ENCODE measurements around the gene PRKAG2. TPM values are rescaled to one million over a fixed set of nuclear protein-coding genes. Genes with fewer than 3 reads are reported as not detected.
"Not testable (repeated sequence)": the region's sequence is repeated elsewhere in the genome, so short reads cannot be mapped to it uniquely, and the experiment has no call there.

Gene PRKAG2
- polyA plus RNA-seq, 1 of the 3 experiments (the other 2 are of a cell fraction) = 51.6 TPM

DNA sequence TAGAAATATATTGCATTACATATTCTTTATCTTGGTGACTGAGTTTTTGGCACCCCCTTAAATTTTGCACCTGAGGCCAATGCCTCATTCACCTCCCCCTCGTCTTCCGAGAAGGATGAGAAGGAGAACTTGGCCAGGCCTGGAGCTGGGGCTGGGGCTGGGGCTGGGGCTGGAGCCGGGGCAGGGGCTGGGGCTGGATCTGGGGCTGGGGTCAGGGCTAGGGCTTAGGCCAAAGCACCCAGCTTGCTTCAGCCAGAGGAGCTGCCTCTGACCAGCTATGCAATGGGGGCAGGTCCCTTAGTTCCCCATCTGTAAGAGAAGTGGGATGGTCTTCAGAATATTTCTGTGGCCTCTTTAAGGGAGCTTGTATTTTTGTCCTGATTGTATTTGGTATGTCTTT lies 3.8 kb upstream of the PRKAG2 start:
- no peak overlapping the region for H3K4me3 ChIP-seq (ENCODE audit: low read depth in 2 of 2, low read length in 1 of 2)
- POLR2A ChIA-PET = no interaction called here
- no peak overlapping the region for H3K27ac ChIP-seq (ENCODE audit: low read depth in 2 of 2, low read length in 1 of 2)
- DNase-seq = no peak
- no peak overlapping the region for H2AFZ ChIP-seq (ENCODE audit: low read depth)
- WGBS (ENCODE audit: low lambda C conversion rate) = 65% methylated on average over 3 of the region's 3 CpGs
- no peaks in the 10 kb centered on the region for H4K20me1 ChIP-seq (ENCODE audit: insufficient read depth)
- H3K9me3 ChIP-seq = no peaks in the 10 kb centered on the region
- H3K4me1 ChIP-seq (ENCODE audit: control insufficient read depth in 1 of 2, insufficient read depth in 2 of 2, low read depth in 1 of 2, low read length in 1 of 2) = peaks cover 0 to 10% of the 10 kb centered on the region in 2 experiments; a peak in 2 of 4 replicates
- H3K9me2 ChIP-seq = no peaks in the 10 kb centered on the region
- no peaks in the 10 kb centered on the region for H3K79me2 ChIP-seq (ENCODE audit: insufficient read depth)
- CTCF ChIA-PET = interaction anchor here (1.1 to 1.7 kb wide), 2 partner anchors 10 to 98 kb away, joined by 3 to 6 read pairs; no protein-coding TSS in a partner anchor
- H3K4me2 ChIP-seq = no peak overlapping the region
- no peaks in the 10 kb centered on the region for H3K36me3 ChIP-seq (replicated peaks in 1 of 2; ENCODE audit: control insufficient read depth in 1 of 2, insufficient read depth in 2 of 2, low read length in 1 of 2)
- no peak overlapping the region for H3K9ac ChIP-seq
- TF ChIP-seq EZH2phosphoT487 (IDR thresholded peaks at IDR 0.05; ENCODE audit: borderline replicate concordance, low read depth) = no peak
- TF ChIP-seq MEF2A (IDR thresholded peaks at IDR 0.05; ENCODE audit: borderline replicate concordance, low read depth) = no peak
- no peaks in the 10 kb centered on the region for H3F3A ChIP-seq (replicated peaks; ENCODE audit: insufficient read depth)
- H3K27me3 ChIP-seq (ENCODE audit: insufficient read depth) = peaks cover 75% of the 10 kb centered on the region

DNA sequence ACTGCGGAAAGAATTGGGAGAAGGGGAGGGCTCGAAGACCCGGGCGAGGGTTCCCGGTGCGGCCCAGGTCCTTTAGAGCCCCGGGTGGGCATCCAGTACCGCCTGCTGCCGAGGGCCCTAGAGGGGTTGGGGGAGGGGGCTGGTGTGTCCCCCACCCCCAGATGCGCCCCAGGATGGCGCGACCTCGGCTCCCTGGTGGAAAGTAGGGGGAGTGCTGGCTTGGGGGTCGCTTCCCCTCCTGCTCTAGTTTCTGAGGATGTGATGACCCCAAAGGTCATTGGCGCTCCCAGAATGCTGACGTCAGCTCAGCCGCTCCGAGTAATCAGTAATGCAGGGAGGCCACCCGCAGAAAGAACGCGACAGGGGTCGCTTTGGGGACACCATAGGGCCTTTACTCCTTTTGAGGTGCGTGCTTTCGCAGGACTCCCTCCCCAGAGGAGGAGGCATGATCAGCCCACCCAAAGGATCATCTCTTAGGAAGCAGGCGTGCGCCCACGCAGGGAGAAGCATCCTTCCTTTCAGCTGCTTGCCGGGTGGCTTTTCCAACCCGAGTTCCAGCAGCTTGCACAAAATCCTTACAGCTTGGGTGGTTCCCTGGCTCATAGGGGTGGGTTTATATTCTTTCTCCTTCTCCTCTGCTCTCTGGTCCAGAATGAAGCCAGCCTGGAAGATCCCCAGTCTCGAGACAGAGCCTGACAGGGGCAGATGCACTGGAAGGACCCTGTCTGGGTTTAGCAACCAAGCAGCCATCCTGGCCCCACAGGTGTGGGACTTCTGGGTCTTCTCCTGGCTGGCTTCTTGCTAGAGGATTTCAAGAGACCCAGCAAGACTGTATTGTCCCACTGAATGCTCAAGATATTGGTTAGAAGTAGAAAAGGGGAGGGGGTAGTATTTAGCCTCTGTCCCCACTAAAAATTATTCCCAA lies 1.3 kb upstream of the PRKAG2 start:
- Histone ChIP-seq H4K20me1 (ENCODE audit: insufficient read depth) (no peaks in the 10 kb centered on the region), H3K27ac (ENCODE audit: low read depth in 2 of 2, low read length in 1 of 2) (no peak overlapping the region), H3K9ac (no peak overlapping the region), H3K4me3 (ENCODE audit: low read depth in 2 of 2, low read length in 1 of 2) (peak overlapping the region in 1 of 2 experiments; percentile 64; a peak in 1 of 4 replicates), H2AFZ (ENCODE audit: low read depth) (no peak overlapping the region), H3K36me3 (replicated peaks in 1 of 2; ENCODE audit: control insufficient read depth in 1 of 2, insufficient read depth in 2 of 2, low read length in 1 of 2) (no peaks in the 10 kb centered on the region), H3K4me2 (peak overlapping the region; percentile 99; the same call in 1 of the 2 replicates), H3F3A (replicated peaks; ENCODE audit: insufficient read depth) (peaks cover 5% of the 10 kb centered on the region), H3K79me2 (ENCODE audit: insufficient read depth) (no peaks in the 10 kb centered on the region), H3K9me2 (no peaks in the 10 kb centered on the region), H3K4me1 (ENCODE audit: control insufficient read depth in 1 of 2, insufficient read depth in 2 of 2, low read depth in 1 of 2, low read length in 1 of 2) (peaks cover 0 to 15% of the 10 kb centered on the region in 2 experiments; a peak in 2 of 4 replicates), H3K9me3 (no peaks in the 10 kb centered on the region), H3K27me3 (ENCODE audit: insufficient read depth) (peaks cover 67% of the 10 kb centered on the region)
- WGBS (ENCODE audit: low lambda C conversion rate) = 52% methylated on average over 23 of the region's 30 CpGs
- peak; percentile 73 for DNase-seq
- ChIA-PET POLR2A (no interaction called here), CTCF (interaction anchor here (0.8 to 4.1 kb wide), 10 partner anchors 13 to 626 kb away, joined by 3 to 26 read pairs (median 4); no protein-coding TSS in a partner anchor)
- no peak for TF ChIP-seq ELF1 (IDR thresholded peaks at IDR 0.05)
- no peak for TF ChIP-seq SIN3A (IDR thresholded peaks at IDR 0.05; ENCODE audit: borderline replicate concordance, low read depth, low read length)
- TF ChIP-seq TEAD4 (IDR thresholded peaks at IDR 0.05; ENCODE audit: borderline replicate concordance, insufficient read depth) = no peak

DNA sequence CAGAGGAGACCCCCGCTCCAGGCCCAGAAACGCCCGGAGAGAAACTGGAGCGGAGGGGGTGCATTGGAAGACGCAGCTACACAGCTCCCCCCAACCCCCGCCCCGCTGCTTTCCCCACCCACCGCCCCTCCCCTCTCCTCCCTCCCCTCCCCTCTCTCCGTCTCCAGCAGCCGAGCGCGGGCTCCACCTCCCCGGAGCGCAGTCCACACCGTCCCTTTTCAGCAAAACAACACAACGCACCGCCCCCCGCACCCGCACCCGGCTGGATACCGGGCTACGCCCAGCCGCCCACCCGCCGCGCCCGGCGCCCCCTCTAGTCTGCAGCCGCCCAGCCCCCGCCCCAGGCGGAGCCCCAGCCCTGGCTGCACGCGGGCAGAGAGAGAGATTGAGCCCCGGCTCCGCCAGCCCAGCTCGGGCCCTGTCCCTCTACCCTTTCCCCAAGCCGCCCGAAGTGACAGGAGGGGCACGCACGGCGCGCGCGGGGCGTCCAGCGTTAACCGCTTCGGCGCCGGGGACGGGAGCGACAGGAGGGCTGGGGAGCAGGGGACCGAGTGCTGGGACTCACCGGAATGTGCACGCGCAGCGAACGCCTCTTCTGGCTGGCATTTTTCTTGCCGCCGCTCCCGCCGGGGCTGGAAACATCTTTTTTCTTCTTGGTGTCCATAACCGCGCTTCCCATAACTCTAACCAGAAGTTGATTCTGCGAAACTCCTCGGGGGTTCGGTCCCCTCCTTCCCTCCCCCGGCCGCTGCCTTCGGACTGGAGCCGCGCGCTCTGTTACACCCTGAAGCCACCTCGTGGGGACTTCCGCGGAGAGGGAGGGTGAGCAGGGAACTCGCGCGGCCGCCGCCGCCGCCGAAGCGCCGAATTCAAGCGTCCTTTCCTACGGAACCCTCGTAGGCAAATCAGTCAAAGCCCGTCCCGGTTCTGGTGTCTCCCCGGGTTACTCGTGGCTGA lies 695 bp downstream of the PRKAG2 start:
- DNase-seq = peak; percentile 97
- H3K9ac ChIP-seq = no peak overlapping the region
- peaks cover 63% of the 10 kb centered on the region for H3K27me3 ChIP-seq (ENCODE audit: insufficient read depth)
- H4K20me1 ChIP-seq (ENCODE audit: insufficient read depth) = no peaks in the 10 kb centered on the region
- WGBS (ENCODE audit: low lambda C conversion rate) = 2% methylated on average over 76 of the region's 93 CpGs
- H3K27ac ChIP-seq (ENCODE audit: low read depth in 2 of 2, low read length in 1 of 2) = peak overlapping the region in 1 of 2 experiments; percentile 80; a peak in 2 of 4 replicates
- CTCF ChIA-PET = interaction anchor here (0.8 to 4.1 kb wide), 14 partner anchors 8 to 150 kb away, joined by 3 to 26 read pairs (median 4); no protein-coding TSS in a partner anchor
- no peaks in the 10 kb centered on the region for H3K9me3 ChIP-seq
- H3K79me2 ChIP-seq (ENCODE audit: insufficient read depth) = no peaks in the 10 kb centered on the region
- H3K36me3 ChIP-seq (replicated peaks in 1 of 2; ENCODE audit: control insufficient read depth in 1 of 2, insufficient read depth in 2 of 2, low read length in 1 of 2) = no peaks in the 10 kb centered on the region
- H3K4me2 ChIP-seq = peak overlapping the region; percentile 99
- peaks cover 0 to 15% of the 10 kb centered on the region in 2 experiments; a peak in 2 of 4 replicates for H3K4me1 ChIP-seq (ENCODE audit: control insufficient read depth in 1 of 2, insufficient read depth in 2 of 2, low read depth in 1 of 2, low read length in 1 of 2)
- POLR2A ChIA-PET = interaction anchor here (0.7 to 0.9 kb wide), 3 partner anchors 22 to 62 kb away, joined by 3 read pairs; no protein-coding TSS in a partner anchor
- TF ChIP-seq MEF2A (IDR thresholded peaks at IDR 0.05; ENCODE audit: borderline replicate concordance, low read depth) = no peak
- TF ChIP-seq FOXJ3 (CRISPR knock-in tag; IDR thresholded peaks at IDR 0.05) = peak; percentile 54; the same call in 1 of the 2 replicates
- TF ChIP-seq SMC3 (IDR thresholded peaks at IDR 0.05; ENCODE audit: low read depth, low read length) = 0 out of 2 replicates have a peak, but pooled peaks have one; percentile 4
- TF ChIP-seq MXI1 (IDR thresholded peaks at IDR 0.05; ENCODE audit: low read depth, low read length) = peak; percentile 83; the same call in 1 of the 2 replicates
- peak overlapping the region; percentile 64 to 80 for H3K4me3 ChIP-seq (ENCODE audit: low read depth in 2 of 2, low read length in 1 of 2)
- peaks cover 5% of the 10 kb centered on the region for H3F3A ChIP-seq (replicated peaks; ENCODE audit: insufficient read depth)
- peak overlapping the region; percentile 94 for H2AFZ ChIP-seq (ENCODE audit: low read depth)
- H3K9me2 ChIP-seq = no peaks in the 10 kb centered on the region

DNA sequence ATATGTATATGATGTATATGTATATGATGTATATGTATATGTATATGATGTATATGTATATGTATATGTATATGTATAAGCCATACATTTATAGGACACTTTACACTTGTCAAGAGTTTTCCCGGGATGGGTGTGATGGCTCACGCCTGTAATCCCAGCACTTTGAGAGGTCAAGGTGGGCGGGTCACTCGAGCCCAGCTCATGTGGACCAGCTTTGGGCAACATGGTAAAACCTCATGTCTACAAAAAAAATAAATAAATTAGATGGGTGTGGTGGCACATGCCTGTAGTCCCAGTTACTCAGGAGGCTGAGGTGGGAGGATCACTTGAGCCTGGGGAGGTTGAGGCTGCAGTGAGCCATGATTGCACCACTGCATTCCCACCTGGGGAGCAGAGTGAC lies 2.4 kb downstream of the PRKAG2 start:
- H3K27ac ChIP-seq (ENCODE audit: low read depth in 2 of 2, low read length in 1 of 2); H3K4me3 ChIP-seq (ENCODE audit: low read depth in 2 of 2, low read length in 1 of 2); H3F3A ChIP-seq (replicated peaks; ENCODE audit: insufficient read depth); H3K9ac ChIP-seq; H3K9me3 ChIP-seq; H4K20me1 ChIP-seq (ENCODE audit: insufficient read depth); DNase-seq; H3K79me2 ChIP-seq (ENCODE audit: insufficient read depth); H2AFZ ChIP-seq (ENCODE audit: low read depth); POLR2A ChIA-PET; H3K36me3 ChIP-seq (replicated peaks in 1 of 2; ENCODE audit: control insufficient read depth in 1 of 2, insufficient read depth in 2 of 2, low read length in 1 of 2); H3K9me2 ChIP-seq: not testable (repeated sequence)
- CTCF ChIA-PET = interaction anchor here (1.2 to 4.1 kb wide), 2 partner anchors 91 to 104 kb away, joined by 4 to 26 read pairs; no protein-coding TSS in a partner anchor
- H3K27me3 ChIP-seq (ENCODE audit: insufficient read depth) = peaks cover 67% of the 10 kb centered on the region
- 73% methylated on average over 4 of the region's 4 CpGs for WGBS (ENCODE audit: low lambda C conversion rate)
- peak overlapping the region; percentile 99; the same call in 1 of the 2 replicates for H3K4me2 ChIP-seq
- H3K4me1 ChIP-seq (ENCODE audit: control insufficient read depth in 1 of 2, insufficient read depth in 2 of 2, low read depth in 1 of 2, low read length in 1 of 2) = peaks cover 0 to 19% of the 10 kb centered on the region in 2 experiments; a peak in 2 of 4 replicates
